GM23338 (cell line): ENCODE measurements around the gene TSPAN4. TPM values are rescaled to one million over a fixed set of nuclear protein-coding genes. Genes with fewer than 3 reads are reported as not detected.
A peak's percentile ranks its signal among the peaks of the same experiment; 100 is the strongest.

Source experiments
- ATAC-seq: fragments of 200-7000 bp; cut with Tn5 transposase; 3 replicates; pipeline ENCODE4 v1.9.1; 2020
- DNase-seq: peaks from one replicate; pipeline ENCODE4 v3.0.0-alpha.2; 2015; ENCODE audit warnings: low spot score
- H2AFZ ChIP-seq: fragments of 200-600 bp; sonication (generic); 2 replicates; pipeline ENCODE4 v1.8.0; 2016; ENCODE audit warnings: antibody characterized with exemption, mild to moderate bottlenecking, moderate library complexity
- H3F3A ChIP-seq: fragments of 200-600 bp; sonication (generic); replicated peaks from 2 replicates; pipeline ENCODE4 v1.8.0; 2017; ENCODE audit warnings: antibody characterized with exemption, mixed run types, low read depth
- H3K27ac ChIP-seq: fragments of 200-600 bp; sonication (generic); 2 replicates; pipeline ENCODE4 v1.6.1; 2016; ENCODE audit warnings: low read depth
- H3K27me3 ChIP-seq: fragments of 200-600 bp; sonication (generic); 2 replicates; pipeline ENCODE4 v1.8.0; 2016; ENCODE audit warnings: mild to moderate bottlenecking, mixed run types, moderate library complexity; ENCODE audit not compliant: insufficient read depth
- H3K36me3 ChIP-seq: fragments of 200-600 bp; sonication (generic); 2 replicates; pipeline ENCODE4 v1.8.0; 2016; ENCODE audit warnings: mild to moderate bottlenecking; ENCODE audit not compliant: insufficient read depth
- H3K4me1 ChIP-seq: fragments of 200-600 bp; sonication (generic); 2 replicates; pipeline ENCODE4 v1.8.0; 2016; ENCODE audit warnings: mild to moderate bottlenecking, moderate library complexity; ENCODE audit not compliant: insufficient read depth
- H3K4me2 ChIP-seq: fragments of 200-600 bp; sonication (generic); 2 replicates; pipeline ENCODE4 v1.7.1; 2017; ENCODE audit warnings: mixed run types
- H3K4me3 ChIP-seq: fragments of 200-600 bp; sonication (generic); 2 replicates; pipeline ENCODE4 v1.6.1; 2016; ENCODE audit warnings: mixed run types
- H3K79me2 ChIP-seq: fragments of 200-600 bp; sonication (generic); replicated peaks from 2 replicates; pipeline ENCODE4 v1.8.0; 2017; ENCODE audit warnings: mild to moderate bottlenecking; ENCODE audit not compliant: insufficient read depth
- H3K9me2 ChIP-seq: fragments of 200-600 bp; sonication (generic); 2 replicates; pipeline ENCODE4 v1.8.0; 2017; ENCODE audit not compliant: insufficient read depth
- H4K20me1 ChIP-seq: fragments of 200-600 bp; sonication (generic); replicated peaks from 2 replicates; pipeline ENCODE4 v1.8.0; 2017; ENCODE audit warnings: mild to moderate bottlenecking; ENCODE audit not compliant: insufficient read depth
- H3K27ac Mint-ChIP-seq: 2 replicates; pipeline ENCODE4 v1.8.0; 2020; ENCODE audit warnings: inconsistent platforms, mild to moderate bottlenecking, moderate library complexity, mixed read lengths
- H3K27me3 Mint-ChIP-seq: 3 replicates; pipeline ENCODE4 v1.8.0; 2022; ENCODE audit warnings: low read depth, mild to moderate bottlenecking, moderate library complexity, mixed read lengths, inconsistent platforms; ENCODE audit not compliant: insufficient read depth, poor library complexity
- H3K36me3 Mint-ChIP-seq: 3 replicates; pipeline ENCODE4 v1.8.0; 2021; ENCODE audit warnings: low read depth, mild to moderate bottlenecking, inconsistent platforms, moderate library complexity, mixed read lengths
- H3K4me1 Mint-ChIP-seq: 3 replicates; pipeline ENCODE4 v1.8.0; 2020; ENCODE audit warnings: mild to moderate bottlenecking, inconsistent platforms, mixed read lengths
- H3K4me3 Mint-ChIP-seq: 3 replicates; pipeline ENCODE4 v1.8.0; 2021; ENCODE audit warnings: moderate library complexity, mild to moderate bottlenecking, inconsistent platforms, mixed read lengths
- H3K9me3 Mint-ChIP-seq: 3 replicates; pipeline ENCODE4 v1.8.0; 2020; ENCODE audit warnings: moderate library complexity, mild to moderate bottlenecking, inconsistent platforms, mixed read lengths
- CREB1 ChIP-seq: fragments of 250-450 bp; sonication (Bioruptor Pico); IDR thresholded peaks from 2 replicates; pipeline ENCODE4 v1.5.0; 2020; ENCODE audit warnings: low read depth, mild to moderate bottlenecking, moderate library complexity
- CTCF ChIP-seq, 2 experiments: fragments of 200-600 bp in 1 of 2; sonication (generic) in 1 of 2; conservative IDR thresholded peaks; 2 replicates each; pipeline versions ENCODE4 v1.5.1 to v1.6.1; 2016 to 2017; ENCODE audit warnings: antibody characterized with exemption in 2 of 2, low read depth in 2 of 2, mild to moderate bottlenecking in 2 of 2, moderate library complexity in 1 of 2
- ETS1 ChIP-seq: IDR thresholded peaks from 2 replicates; pipeline ENCODE4 v1.6.1; 2016; ENCODE audit warnings: antibody characterized with exemption
- EZH2 ChIP-seq: fragments of 200-600 bp; sonication (generic); IDR thresholded peaks from one replicate; pipeline ENCODE4 v1.8.0; 2017; ENCODE audit warnings: antibody characterized with exemption, mild to moderate bottlenecking, low read depth; ENCODE audit not compliant: unreplicated experiment
- JUNB ChIP-seq: IDR thresholded peaks from one replicate; pipeline ENCODE4 v1.6.1; 2016; ENCODE audit warnings: antibody characterized with exemption; ENCODE audit not compliant: unreplicated experiment
- NANOG ChIP-seq: IDR thresholded peaks from 2 replicates; pipeline ENCODE4 v1.6.1; 2016; ENCODE audit warnings: antibody characterized with exemption, borderline replicate concordance
- POLR2AphosphoS5 ChIP-seq: IDR thresholded peaks from 2 replicates; pipeline ENCODE4 v1.6.1; 2016; ENCODE audit warnings: antibody characterized with exemption, low read depth
- REST ChIP-seq: IDR thresholded peaks from one replicate; pipeline ENCODE4 v1.6.1; 2018; ENCODE audit warnings: antibody characterized with exemption; ENCODE audit not compliant: unreplicated experiment
- STAT1 ChIP-seq: IDR thresholded peaks from one replicate; pipeline ENCODE4 v1.6.1; 2016; ENCODE audit warnings: antibody characterized with exemption; ENCODE audit not compliant: unreplicated experiment
- ZNF462 ChIP-seq: fragments of 250-450 bp; sonication (Bioruptor Pico); IDR thresholded peaks from 2 replicates; pipeline ENCODE4 v1.5.0; 2020; ENCODE audit warnings: mild to moderate bottlenecking, moderate library complexity
- polyA plus RNA-seq: library from polyadenylated mRNA; unstranded; fragments of >200 nt; fragmentation: Nextera tagmentation; extraction: Ambion mirVana; gene quantifications from 2 replicates; pipeline ENCODE4 v1.2.1, GENCODE V29; 2016
- total RNA-seq: library from RNA; depleted of rRNA; stranded (reverse); fragments of >200 nt; shearing (Covaris generic); gene quantifications from 2 replicates; pipeline ENCODE4 v1.2.3, GENCODE V29; 2014

TSPAN4 gene
- total and polyA plus RNA-seq, 2 experiments from 2014 or later = 76.8 to 150 TPM

- TF ChIP-seq ZNF462 = no peak
- TF ChIP-seq STAT1 = no peak
- TF ChIP-seq ETS1 = no peak
- no peak for TF ChIP-seq CREB1 (CRISPR knock-in tag)
- no peak for TF ChIP-seq NANOG
- no peak for TF ChIP-seq EZH2
These were observed 17.1 kb upstream of the TSPAN4 start (continued) for GRCh38 chr11:825366-826226.

- H3K27me3 ChIP-seq = peaks cover 16% of the 10 kb centered on the region
- peak overlapping the region; percentile 82 for H3K4me3 ChIP-seq
- no peak for TF ChIP-seq REST
- TF ChIP-seq POLR2AphosphoS5 = no peak
- no peak for TF ChIP-seq NANOG
- no peak for TF ChIP-seq CTCF (conservative IDR thresholded peaks at IDR 0.05; ENCODE audit: low read depth in 2 of 2)
- TF ChIP-seq ETS1 = no peak
- TF ChIP-seq JUNB = no peak
These were observed 16.4 kb upstream of the TSPAN4 start for GRCh38 chr11:826227-826621.

More at GRCh38 chr11:826227-826621, 16.4 kb upstream of the TSPAN4 start:
- Mint-ChIP-seq H3K4me1 (peaks cover 33% of the 10 kb centered on the region), H3K27ac (no peak overlapping the region), H3K4me3 (peak overlapping the region; percentile 72), H3K27me3 (peaks cover 54% of the 10 kb centered on the region), H3K36me3 (peaks cover 7% of the 10 kb centered on the region; the same call in 1 of the 3 replicates), H3K9me3 (no peaks in the 10 kb centered on the region; the same call in 2 of the 3 replicates)
- H3K79me2 ChIP-seq = no peaks in the 10 kb centered on the region
- peaks cover 17% of the 10 kb centered on the region for H3F3A ChIP-seq
- H3K4me1 ChIP-seq = peaks cover 20% of the 10 kb centered on the region
- DNase-seq (no peak), ATAC-seq (no peak)
- H3K4me2 ChIP-seq = peak overlapping the region; percentile 98
- H2AFZ ChIP-seq = no peak overlapping the region
- H3K9me2 ChIP-seq = no peaks in the 10 kb centered on the region
- no peak overlapping the region for H3K27ac ChIP-seq
- no peaks in the 10 kb centered on the region for H3K36me3 ChIP-seq
- H4K20me1 ChIP-seq = peaks cover 6% of the 10 kb centered on the region; the same call in 1 of the 2 replicates
